H9 (cell line): Measurements from ENCODE around the gene ANXA4. TPM values are rescaled to one million over a fixed set of nuclear protein-coding genes. Genes with fewer than 3 reads are reported as not detected.

Source experiments
- DNase-seq: peaks from one replicate; pipeline ENCODE4 v3.0.0-alpha.2; 2017
- H2AFZ ChIP-seq: one replicate; pipeline ENCODE4 v1.6.1; 2013; ENCODE audit warnings: mild to moderate bottlenecking, low read length, control low read depth, moderate library complexity
- H2AK5ac ChIP-seq: 2 replicates; pipeline ENCODE4 v1.6.1; 2013; ENCODE audit warnings: low read length, control low read depth, mixed read lengths; ENCODE audit not compliant: insufficient read length
- H2BK120ac ChIP-seq: one replicate; pipeline ENCODE4 v1.6.1; 2013; ENCODE audit warnings: low read depth, mild to moderate bottlenecking, low read length, control low read depth, inconsistent platforms; ENCODE audit not compliant: poor library complexity, severe bottlenecking
- H2BK12ac ChIP-seq: 2 replicates; pipeline ENCODE4 v1.6.1; 2013; ENCODE audit warnings: low read length, control low read depth, mixed read lengths, low read depth; ENCODE audit not compliant: insufficient read length
- H2BK15ac ChIP-seq: 2 replicates; pipeline ENCODE4 v1.6.1; 2013; ENCODE audit warnings: low read depth, low read length, control low read depth
- H2BK20ac ChIP-seq: one replicate; pipeline ENCODE4 v1.6.1; 2013; ENCODE audit warnings: low read depth, mild to moderate bottlenecking, low read length, control low read depth, inconsistent platforms; ENCODE audit not compliant: poor library complexity, severe bottlenecking
- H2BK5ac ChIP-seq: 2 replicates; pipeline ENCODE4 v1.6.1; 2013; ENCODE audit warnings: low read length, control low read depth, mixed read lengths; ENCODE audit not compliant: insufficient read length
- H3K14ac ChIP-seq: 2 replicates; pipeline ENCODE4 v1.6.1; 2013; ENCODE audit warnings: low read length, control low read depth; ENCODE audit not compliant: insufficient read depth
- H3K18ac ChIP-seq: 2 replicates; pipeline ENCODE4 v1.6.1; 2013; ENCODE audit warnings: low read depth, mild to moderate bottlenecking, mixed read lengths, low read length, control low read depth; ENCODE audit not compliant: insufficient read length
- H3K23ac ChIP-seq: 2 replicates; pipeline ENCODE4 v1.6.1; 2013; ENCODE audit warnings: low read length, control low read depth, mixed read lengths, low read depth; ENCODE audit not compliant: insufficient read length
- H3K23me2 ChIP-seq: 2 replicates; pipeline ENCODE4 v1.6.1; 2013; ENCODE audit warnings: low read depth, mild to moderate bottlenecking, mixed read lengths, low read length, control low read depth; ENCODE audit not compliant: insufficient read length, poor library complexity, severe bottlenecking
- H3K27ac ChIP-seq: 2 replicates; pipeline ENCODE4 v1.5.1; 2013; ENCODE audit warnings: low read length, control low read depth, mixed read lengths, low read depth; ENCODE audit not compliant: insufficient read length
- H3K27me3 ChIP-seq: 2 replicates; pipeline ENCODE4 v1.6.1; 2013; ENCODE audit warnings: low read length, control low read depth, inconsistent platforms; ENCODE audit not compliant: insufficient read depth
- H3K4ac ChIP-seq: 2 replicates; pipeline ENCODE4 v1.6.1; 2013; ENCODE audit warnings: low read depth, mild to moderate bottlenecking, control low read depth, inconsistent platforms, low read length, moderate library complexity
- H3K4me1 ChIP-seq: 2 replicates; pipeline ENCODE4 v1.6.1; 2013; ENCODE audit warnings: low read length, control low read depth, inconsistent platforms; ENCODE audit not compliant: insufficient read depth
- H3K4me2 ChIP-seq: 2 replicates; pipeline ENCODE4 v1.6.1; 2013; ENCODE audit warnings: low read length, control low read depth, mixed read lengths; ENCODE audit not compliant: insufficient read length, insufficient read depth
- H3K56ac ChIP-seq: 2 replicates; pipeline ENCODE4 v1.6.1; 2013; ENCODE audit warnings: low read depth, mild to moderate bottlenecking, mixed read lengths, low read length, control low read depth; ENCODE audit not compliant: insufficient read length
- H3K79me1 ChIP-seq: 2 replicates; pipeline ENCODE4 v1.6.1; 2013; ENCODE audit warnings: low read depth, mild to moderate bottlenecking, moderate library complexity, low read length, control low read depth, inconsistent platforms; ENCODE audit not compliant: insufficient read depth, poor library complexity, severe bottlenecking
- H3K79me2 ChIP-seq: 2 replicates; pipeline ENCODE4 v1.6.1; 2013; ENCODE audit warnings: low read length, control low read depth, inconsistent platforms; ENCODE audit not compliant: insufficient read depth
- H3K9ac ChIP-seq: 2 replicates; pipeline ENCODE4 v1.6.1; 2013; ENCODE audit warnings: low read length, control low read depth, mixed read lengths; ENCODE audit not compliant: insufficient read length; ENCODE audit errors: extremely low read depth
- H3K9me3 ChIP-seq: one replicate; pipeline ENCODE4 v1.6.1; 2013; ENCODE audit warnings: low read depth, low read length, inconsistent platforms; ENCODE audit not compliant: control insufficient read depth
- H3T11ph ChIP-seq: one replicate; pipeline ENCODE4 v1.6.1; 2013; ENCODE audit warnings: mild to moderate bottlenecking, low read length, control low read depth, inconsistent platforms
- H4K20me1 ChIP-seq: one replicate; pipeline ENCODE4 v1.6.1; 2013; ENCODE audit not compliant: control insufficient read depth, insufficient read length, insufficient read depth
- H4K5ac ChIP-seq: 2 replicates; pipeline ENCODE4 v1.6.1; 2013; ENCODE audit warnings: low read depth, mild to moderate bottlenecking, mixed read lengths, low read length, control low read depth; ENCODE audit not compliant: insufficient read length
- H4K8ac ChIP-seq: replicated peaks from 2 replicates; pipeline ENCODE4 v1.6.1; 2013; ENCODE audit warnings: low read length, control low read depth, mixed read lengths, low read depth; ENCODE audit not compliant: insufficient read length
- H4K91ac ChIP-seq: 2 replicates; pipeline ENCODE4 v1.6.1; 2013; ENCODE audit warnings: low read depth, mild to moderate bottlenecking, moderate library complexity, mixed read lengths, low read length, control low read depth; ENCODE audit not compliant: insufficient read length
- H3K27ac Mint-ChIP-seq, 3 experiments: 2 replicates in 2 of 3; 3 replicates in 1 of 3; pipeline ENCODE4 v1.8.0; 2020 to 2021; ENCODE audit warnings: mixed read lengths in 3 of 3, mild to moderate bottlenecking in 1 of 3, moderate library complexity in 1 of 3
- H3K27me3 Mint-ChIP-seq: 2 replicates; pipeline ENCODE4 v1.8.0; 2021; ENCODE audit warnings: low read depth, mild to moderate bottlenecking, moderate library complexity, mixed read lengths
- H3K36me3 Mint-ChIP-seq, 3 experiments: 2 replicates in 2 of 3; 3 replicates in 1 of 3; pipeline ENCODE4 v1.8.0; 2020 to 2021; ENCODE audit warnings: low read depth in 3 of 3, mixed read lengths in 3 of 3; ENCODE audit not compliant: insufficient read depth in 1 of 3
- H3K4me1 Mint-ChIP-seq, 2 experiments: 2 replicates each; pipeline ENCODE4 v1.8.0; 2020; ENCODE audit warnings: mixed read lengths in 2 of 2
- H3K4me3 Mint-ChIP-seq, 2 experiments: 2 replicates in 1 of 2; 3 replicates in 1 of 2; pipeline ENCODE4 v1.8.0; 2020 to 2021; ENCODE audit warnings: mild to moderate bottlenecking in 2 of 2, mixed read lengths in 2 of 2, moderate library complexity in 1 of 2
- H3K9me3 Mint-ChIP-seq, 2 experiments: 2 replicates in 1 of 2; 3 replicates in 1 of 2; pipeline ENCODE4 v1.8.0; 2020; ENCODE audit warnings: mild to moderate bottlenecking in 2 of 2, mixed read lengths in 2 of 2, moderate library complexity in 1 of 2
- CTCF ChIP-seq: fragments of 200-600 bp; sonication (generic); conservative IDR thresholded peaks from 3 replicates; pipeline ENCODE4 v1.8.0; 2021; ENCODE audit warnings: antibody characterized with exemption, mild to moderate bottlenecking
- WGBS: extraction: QIAGEN DNeasy Blood & Tissue Kit; methylation state at CpG from one replicate; pipeline ENCODE4 v1.1.7; 2013; ENCODE audit warnings: missing lambda C conversion rate, low lambda C conversion rate, mixed read lengths; ENCODE audit not compliant: insufficient read length; ENCODE audit errors: extremely low coverage; 5-methylcytosine and 5-hydroxymethylcytosine counted together
- total RNA-seq: library from RNA; stranded (reverse); gene quantifications from 2 replicates; pipeline ENCODE4 v1.2.1, GENCODE V29; 2021

ANXA4 gene
- total RNA-seq, 1 experiment from 2014 or later = 14.4 TPM

GRCh38 chr2:69829256-69830044 is 87.5 kb downstream of the ANXA4 start, which contains the start of gene GMCL1:
GMCL1 (plus strand) TSS chr2:69829660; CDS start chr2:69829893, 233 bp downstream.
- Mint-ChIP-seq H3K4me1 (peaks cover 19 to 22% of the 10 kb centered on the region in 2 experiments), H3K27me3 (no peaks in the 10 kb centered on the region), H3K9me3 (no peaks in the 10 kb centered on the region), H3K36me3 (peaks cover 0 to 20% (median 9%) of the 10 kb centered on the region in 3 experiments; a peak in 3 of 7 replicates), H3K4me3 (peak within 1 kb of the TSS; percentile 92 to 93), H3K27ac (peak within 1 kb of the TSS; percentile 96 to 98 (median 97))
- no peak within 1 kb of the TSS for H2BK120ac ChIP-seq
- H3K4me1 ChIP-seq = no peaks in the 10 kb centered on the region
- WGBS = no CpG with 5 or more reads among the region's 74 CpGs
- H4K91ac ChIP-seq = no peak within 1 kb of the TSS
- H4K5ac ChIP-seq = peak within 1 kb of the TSS; percentile 17
- peak; percentile 97 for DNase-seq
- peak within 1 kb of the TSS; percentile 71 for H3K9ac ChIP-seq
- H2BK15ac ChIP-seq = no peak within 1 kb of the TSS
- peak within 1 kb of the TSS; percentile 61 for H3K4me2 ChIP-seq
- no peak within 1 kb of the TSS for H2BK5ac ChIP-seq
- no peak within 1 kb of the TSS for H4K8ac ChIP-seq
- peaks cover 7% of the 10 kb centered on the region for H3K23me2 ChIP-seq
- no peaks in the 10 kb centered on the region for H4K20me1 ChIP-seq
- peaks cover 4% of the 10 kb centered on the region for H3K79me1 ChIP-seq
- peak within 1 kb of the TSS; percentile 85 for H3K14ac ChIP-seq
- H3K18ac ChIP-seq = peak within 1 kb of the TSS; percentile 92
- no peaks in the 10 kb centered on the region for H3K9me3 ChIP-seq
- H2BK20ac ChIP-seq = no peak within 1 kb of the TSS
- no peak within 1 kb of the TSS for H3K4ac ChIP-seq
- H2BK12ac ChIP-seq = no peak within 1 kb of the TSS
- peak within 1 kb of the TSS; percentile 5 for H2AFZ ChIP-seq
- TF ChIP-seq CTCF = no peak
- H3K23ac ChIP-seq = no peak within 1 kb of the TSS
- H3K79me2 ChIP-seq = peaks cover 6% of the 10 kb centered on the region; the same call in 1 of the 2 replicates
- no peak within 1 kb of the TSS for H2AK5ac ChIP-seq
- H3T11ph ChIP-seq = no peak within 1 kb of the TSS
- no peaks in the 10 kb centered on the region for H3K27me3 ChIP-seq
- peak within 1 kb of the TSS; percentile 42 for H3K27ac ChIP-seq
- H3K56ac ChIP-seq = no peak within 1 kb of the TSS
